Measurements from ENCODE around the gene HMGB1.

DNA sequence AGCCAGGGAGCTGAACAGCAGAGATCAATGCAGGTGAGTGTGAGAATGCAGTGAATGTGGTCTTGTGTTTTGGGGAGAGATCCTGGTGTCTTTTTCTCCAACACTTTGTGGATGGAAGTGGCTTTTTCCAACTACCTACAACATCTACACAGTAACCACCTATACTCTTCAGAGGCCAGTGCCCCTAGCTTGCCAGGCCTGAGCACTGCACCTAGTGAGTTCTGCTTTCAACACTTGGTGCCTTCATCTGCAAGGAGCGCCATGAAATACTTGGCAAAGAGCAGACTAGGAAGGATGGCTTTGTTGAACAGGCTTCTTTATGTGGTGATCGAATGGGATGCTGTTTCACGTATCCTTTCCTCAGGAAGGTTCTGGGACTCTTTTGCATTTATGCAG lies 21.3 kb upstream of the HMGB1 start:
- TF ChIP-seq, protein P1, sequence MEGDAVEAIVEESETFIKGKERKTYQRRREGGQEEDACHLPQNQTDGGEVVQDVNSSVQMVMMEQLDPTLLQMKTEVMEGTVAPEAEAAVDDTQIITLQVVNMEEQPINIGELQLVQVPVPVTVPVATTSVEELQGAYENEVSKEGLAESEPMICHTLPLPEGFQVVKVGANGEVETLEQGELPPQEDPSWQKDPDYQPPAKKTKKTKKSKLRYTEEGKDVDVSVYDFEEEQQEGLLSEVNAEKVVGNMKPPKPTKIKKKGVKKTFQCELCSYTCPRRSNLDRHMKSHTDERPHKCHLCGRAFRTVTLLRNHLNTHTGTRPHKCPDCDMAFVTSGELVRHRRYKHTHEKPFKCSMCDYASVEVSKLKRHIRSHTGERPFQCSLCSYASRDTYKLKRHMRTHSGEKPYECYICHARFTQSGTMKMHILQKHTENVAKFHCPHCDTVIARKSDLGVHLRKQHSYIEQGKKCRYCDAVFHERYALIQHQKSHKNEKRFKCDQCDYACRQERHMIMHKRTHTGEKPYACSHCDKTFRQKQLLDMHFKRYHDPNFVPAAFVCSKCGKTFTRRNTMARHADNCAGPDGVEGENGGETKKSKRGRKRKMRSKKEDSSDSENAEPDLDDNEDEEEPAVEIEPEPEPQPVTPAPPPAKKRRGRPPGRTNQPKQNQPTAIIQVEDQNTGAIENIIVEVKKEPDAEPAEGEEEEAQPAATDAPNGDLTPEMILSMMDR (IDR thresholded peaks at IDR 0.05; ENCODE audit: low read depth, low read length), result no peak
- TF ChIP-seq, protein P2, sequence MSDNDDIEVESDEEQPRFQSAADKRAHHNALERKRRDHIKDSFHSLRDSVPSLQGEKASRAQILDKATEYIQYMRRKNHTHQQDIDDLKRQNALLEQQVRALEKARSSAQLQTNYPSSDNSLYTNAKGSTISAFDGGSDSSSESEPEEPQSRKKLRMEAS (IDR thresholded peaks at IDR 0.05; ENCODE audit: low read depth, low read length), result no peak
